HG02798 (cell line): ENCODE data around the gene ZFAND2A.
"Not testable (repeated sequence)": the region's sequence is repeated elsewhere in the genome, so short reads cannot be mapped to it uniquely, and the experiment has no call there.

Experiments
- ATAC-seq: cut with Tn5 transposase; IDR thresholded peaks from one replicate; pipeline ENCODE4 v1.9.1; 2021; ENCODE audit warnings: mild to moderate bottlenecking; ENCODE audit not compliant: unreplicated experiment, poor library complexity

The ZFAND2A gene

GRCh38 chr7:1159891-1160669 lies at the start of gene ZFAND2A:
ZFAND2A (minus strand) TSS chr7:1160196; CDS start chr7:1158212, 1,984 bp downstream.
- peak; percentile 99 for ATAC-seq

- no peak for ATAC-seq
Measured at GRCh38 chr7:1209097-1209496, 49.1 kb upstream of the ZFAND2A start.

GRCh38 chr7:1205742-1206141 lies 45.7 kb upstream of the ZFAND2A start:
- not testable (repeated sequence) for ATAC-seq

GRCh38 chr7:1204460-1205140 lies 44.6 kb upstream of the ZFAND2A start:
- no peak for ATAC-seq

- ATAC-seq: not testable (repeated sequence)
Measured at GRCh38 chr7:1202914-1203313, 42.9 kb upstream of the ZFAND2A start.

- no peak for ATAC-seq
Measured at GRCh38 chr7:1201916-1202315, 41.9 kb upstream of the ZFAND2A start.

- ATAC-seq: no peak
Measured at GRCh38 chr7:1200045-1200444, 40.0 kb upstream of the ZFAND2A start.

GRCh38 chr7:1197997-1198625 lies 38.1 kb upstream of the ZFAND2A start:
- no peak for ATAC-seq

- no peak for ATAC-seq
Measured at GRCh38 chr7:1196950-1197349, 37.0 kb upstream of the ZFAND2A start.

- ATAC-seq: not testable (repeated sequence)
Measured at GRCh38 chr7:1196441-1196840, 36.4 kb upstream of the ZFAND2A start.

GRCh38 chr7:1193593-1194424 lies 33.8 kb upstream of the ZFAND2A start:
- no peak for ATAC-seq

- no peak for ATAC-seq
Measured at GRCh38 chr7:1192171-1192676, 32.2 kb upstream of the ZFAND2A start.

GRCh38 chr7:1189986-1190772 lies 30.2 kb upstream of the ZFAND2A start:
- no peak for ATAC-seq

- no peak for ATAC-seq
Measured at GRCh38 chr7:1188720-1189294, 28.8 kb upstream of the ZFAND2A start.

GRCh38 chr7:1187127-1187526 lies 27.1 kb upstream of the ZFAND2A start:
- no peak for ATAC-seq

- no peak for ATAC-seq
Measured at GRCh38 chr7:1181640-1182039, 21.6 kb upstream of the ZFAND2A start.

GRCh38 chr7:1181031-1181430 lies 21.0 kb upstream of the ZFAND2A start:
- ATAC-seq: no peak

- no peak for ATAC-seq
Measured at GRCh38 chr7:1176891-1177373, 16.9 kb upstream of the ZFAND2A start.
